Activated effector memory CD4-positive, alpha-beta T cell treated with Interleukin-2 at 50 U/mL for 16 hours (primary cell): ENCODE results near the gene DOCK4.

ENCODE experiments used
- DNase-seq: peaks from one replicate; pipeline ENCODE4 v3.0.0-alpha.2; 2020

The DOCK4 gene

GRCh38 chr7:111998326-111998725 lies 207.9 kb downstream of the DOCK4 start:
- no peak for DNase-seq

GRCh38 chr7:111997546-111997945 lies 208.7 kb downstream of the DOCK4 start:
- no peak for DNase-seq

DNA sequence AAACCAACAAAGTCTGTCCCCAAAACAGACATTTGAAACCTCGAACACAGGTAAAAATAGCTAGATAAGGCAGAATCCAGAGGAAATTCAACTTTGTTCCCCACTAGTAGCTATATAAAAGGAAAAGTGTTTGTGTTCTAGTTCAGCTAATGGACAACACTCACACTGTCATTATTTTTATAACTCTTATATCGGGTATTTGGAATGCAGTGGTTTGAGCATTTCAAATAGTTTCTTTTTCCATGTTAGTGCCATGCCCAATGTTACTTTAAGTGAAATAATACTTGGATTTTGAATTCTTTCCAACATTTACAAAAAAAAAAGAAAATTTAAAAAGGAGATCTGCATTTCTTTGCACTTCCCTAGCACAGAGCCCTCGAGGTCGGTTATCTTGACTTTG lies 213.6 kb downstream of the DOCK4 start:
- DNase-seq, result no peak

GRCh38 chr7:111990643-111991042 lies 215.6 kb downstream of the DOCK4 start:
- DNase-seq, result no peak

DNA sequence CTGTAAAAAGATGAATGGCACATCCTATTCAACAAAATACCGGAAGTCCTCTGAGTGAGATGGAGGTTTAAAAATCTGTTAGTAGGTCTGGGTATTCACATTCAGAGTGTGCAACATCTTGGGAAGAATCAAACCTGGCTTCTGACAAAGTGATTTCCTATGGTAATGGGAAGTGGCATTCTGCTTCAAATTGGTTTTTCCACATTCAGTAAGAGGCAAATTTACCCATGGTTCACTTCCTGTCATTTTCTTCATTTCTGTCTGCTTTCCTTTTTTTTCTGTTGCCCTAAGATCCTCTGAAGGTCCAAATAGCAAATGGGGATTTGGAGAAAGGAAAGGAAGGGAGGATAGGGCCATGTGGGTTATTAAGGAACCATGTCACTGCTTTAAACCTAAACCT lies 218.3 kb downstream of the DOCK4 start:
- DNase-seq, result no peak

DNA sequence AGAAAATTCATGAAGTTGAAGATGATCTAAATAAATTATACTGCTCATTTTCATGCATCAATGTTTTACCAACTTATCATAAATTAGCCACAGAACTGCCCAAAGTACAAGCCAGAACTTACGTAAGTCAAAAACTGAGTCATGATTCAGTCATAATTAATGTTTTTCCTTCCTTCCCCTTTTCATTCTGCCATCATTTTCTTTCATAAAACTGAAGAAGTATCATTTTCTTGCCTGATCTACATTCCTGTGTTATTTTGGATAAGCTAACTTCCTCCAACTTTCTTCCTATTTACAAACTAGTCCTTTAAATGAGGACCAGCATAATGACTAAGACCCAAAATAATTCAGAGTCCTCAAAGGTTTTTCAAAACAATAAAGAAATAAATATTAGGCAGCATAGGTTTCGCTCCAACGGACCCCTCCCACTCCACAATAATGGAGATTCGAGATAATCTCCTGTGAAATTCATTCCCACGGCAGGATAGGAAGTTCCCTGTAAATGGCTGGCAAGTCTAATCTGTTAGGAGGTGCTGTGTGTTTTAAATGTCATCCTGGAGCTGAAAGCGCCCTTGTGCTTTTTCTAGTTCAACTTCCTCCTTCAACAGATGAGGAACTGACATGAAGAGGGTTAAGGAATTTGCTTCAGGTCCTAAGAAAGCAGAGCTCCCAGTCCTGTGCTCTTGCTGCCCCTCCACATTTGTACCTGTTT lies 218.9 kb downstream of the DOCK4 start:
- no peak for DNase-seq

GRCh38 chr7:111986601-111987000 lies 219.6 kb downstream of the DOCK4 start:
- DNase-seq, result no peak

GRCh38 chr7:111985798-111986197 lies 220.4 kb downstream of the DOCK4 start:
- no peak for DNase-seq

DNA sequence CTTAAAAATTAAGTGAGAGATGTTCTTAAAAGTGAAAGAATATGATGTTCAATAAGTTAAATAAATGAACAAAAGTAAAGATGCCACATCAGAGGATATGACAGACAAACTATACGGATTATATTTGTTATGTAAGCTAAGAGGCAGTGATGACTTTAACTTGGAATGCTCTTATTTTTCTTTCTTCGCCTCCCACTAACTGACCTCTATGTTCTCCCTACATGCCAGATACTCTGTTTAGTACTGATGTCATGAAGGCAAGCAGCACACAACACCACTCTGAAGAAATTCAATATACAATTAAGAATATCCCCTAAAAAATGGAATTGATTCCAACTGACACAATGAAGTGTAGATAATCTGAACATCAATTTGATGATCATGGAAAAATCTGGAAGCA lies 223.4 kb downstream of the DOCK4 start:
- DNase-seq, result no peak

DNA sequence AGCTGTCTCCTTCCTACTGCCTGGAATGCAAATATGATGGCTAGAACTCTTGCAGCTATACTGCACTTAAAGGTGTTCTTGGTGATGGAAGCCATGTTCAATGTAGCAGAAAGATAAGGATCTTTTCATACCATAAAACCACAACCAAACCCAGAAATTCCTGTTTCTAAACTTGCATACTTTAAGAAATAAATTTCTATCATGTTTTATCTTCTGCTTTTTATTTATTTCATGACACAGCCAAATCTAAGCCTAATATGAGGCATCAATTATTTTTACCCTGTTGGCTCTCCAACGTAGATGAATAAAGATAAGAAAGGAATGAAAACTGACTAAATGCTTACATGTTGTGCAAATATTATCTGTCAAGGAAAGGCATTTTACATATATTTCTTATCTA lies 224.1 kb downstream of the DOCK4 start:
- DNase-seq, result no peak

DNA sequence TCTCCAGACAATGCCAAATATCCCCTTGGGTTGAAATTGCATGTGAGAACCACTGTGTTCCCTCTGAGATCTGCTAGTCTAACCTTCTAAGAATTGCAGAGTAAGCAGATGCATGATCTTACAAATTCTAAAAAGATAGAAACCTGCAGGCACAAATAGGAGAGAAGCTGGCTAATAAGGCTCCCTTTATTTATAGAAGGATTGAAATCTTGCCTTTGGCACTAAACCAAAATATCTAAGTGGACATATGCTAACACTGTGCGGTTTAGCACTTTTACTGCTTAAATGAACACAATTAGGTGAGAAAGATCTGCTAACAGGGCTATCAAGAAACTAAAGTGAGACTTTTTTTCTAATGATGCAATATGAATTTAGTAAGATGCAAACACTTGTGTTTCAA lies 225.5 kb downstream of the DOCK4 start:
- DNase-seq, result no peak

DNA sequence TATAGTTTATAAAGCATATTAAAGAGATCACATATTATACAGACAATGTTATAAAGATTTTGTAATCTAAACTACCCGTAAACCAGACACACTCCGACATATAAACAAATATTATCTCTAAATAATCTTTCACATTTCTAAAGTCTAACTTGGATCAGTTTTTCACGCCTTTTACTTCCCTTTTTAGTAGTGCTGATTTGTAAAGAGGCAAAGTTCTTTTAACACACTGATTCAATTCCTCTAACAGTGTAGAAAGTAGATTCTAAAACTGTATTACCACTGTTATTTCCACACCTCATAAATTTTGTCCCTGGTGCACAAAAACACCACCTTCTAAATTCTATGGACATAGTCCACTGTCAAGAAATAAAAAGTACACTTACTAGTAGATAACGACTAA lies 230.9 kb downstream of the DOCK4 start:
- DNase-seq, result no peak

DNA sequence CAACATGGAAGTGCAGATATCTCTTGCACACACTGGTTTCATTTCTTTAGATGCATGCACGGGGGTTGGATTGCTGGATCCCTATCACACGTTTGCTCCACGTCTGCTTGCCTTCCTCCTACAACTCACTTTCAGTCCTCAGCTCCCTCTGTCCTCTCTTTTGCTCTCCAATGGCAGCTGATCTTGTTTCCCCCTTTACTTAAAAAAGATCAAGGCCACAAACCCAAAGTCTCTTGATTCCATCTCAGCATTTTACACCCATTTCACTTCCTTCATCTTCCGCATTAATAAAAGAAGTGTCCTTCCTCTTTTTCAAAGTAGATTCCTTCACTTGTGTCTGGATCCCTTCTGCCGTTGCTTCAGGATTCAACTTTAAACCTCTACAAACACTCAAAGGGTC lies 245.2 kb downstream of the DOCK4 start:
- no peak for DNase-seq

GRCh38 chr7:111958896-111959295 lies 247.3 kb downstream of the DOCK4 start:
- DNase-seq, result no peak

DNA sequence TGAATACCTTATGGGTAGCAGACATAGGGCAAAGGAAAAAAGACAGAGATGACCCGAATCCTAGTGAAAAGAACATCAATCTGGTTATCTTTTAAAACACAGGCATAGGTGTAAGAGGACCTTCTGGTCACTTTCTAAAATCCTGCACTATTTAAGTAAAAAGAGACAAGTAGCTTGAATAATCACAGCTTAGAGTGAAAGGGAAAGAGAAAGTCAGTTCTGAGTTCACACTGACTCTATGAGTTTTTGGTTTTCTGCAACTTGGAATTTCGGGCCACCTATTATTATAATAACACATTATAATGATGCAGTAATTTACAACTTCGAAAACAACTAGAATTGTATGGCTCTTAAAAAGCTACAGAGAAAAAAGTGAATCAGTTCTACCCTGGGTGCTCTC lies 247.8 kb downstream of the DOCK4 start:
- no peak for DNase-seq

GRCh38 chr7:111955616-111956015 lies 250.6 kb downstream of the DOCK4 start:
- no peak for DNase-seq

GRCh38 chr7:111954474-111955381 lies 251.5 kb downstream of the DOCK4 start:
- DNase-seq, result no peak

GRCh38 chr7:111954056-111954455 lies 252.1 kb downstream of the DOCK4 start:
- no peak for DNase-seq

DNA sequence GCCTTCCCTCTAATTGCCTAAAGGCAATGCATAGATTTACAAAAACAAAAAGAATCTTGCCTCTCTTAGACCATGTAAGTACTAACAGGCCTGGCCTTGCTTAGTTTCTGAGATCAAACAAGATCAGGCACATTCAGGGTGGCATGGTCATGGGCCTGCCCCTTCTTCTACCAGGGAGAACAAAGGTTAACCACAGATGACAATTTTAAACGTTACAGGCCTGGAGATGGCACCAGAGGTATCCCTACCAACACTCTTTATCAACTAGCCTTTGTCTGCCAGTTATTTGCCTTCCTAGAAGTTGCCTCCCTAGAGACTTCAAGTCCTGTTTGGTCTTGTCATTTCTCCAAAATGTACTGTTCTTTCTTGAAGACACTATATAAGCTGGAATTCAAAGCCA lies 252.6 kb downstream of the DOCK4 start:
- no peak for DNase-seq

DNA sequence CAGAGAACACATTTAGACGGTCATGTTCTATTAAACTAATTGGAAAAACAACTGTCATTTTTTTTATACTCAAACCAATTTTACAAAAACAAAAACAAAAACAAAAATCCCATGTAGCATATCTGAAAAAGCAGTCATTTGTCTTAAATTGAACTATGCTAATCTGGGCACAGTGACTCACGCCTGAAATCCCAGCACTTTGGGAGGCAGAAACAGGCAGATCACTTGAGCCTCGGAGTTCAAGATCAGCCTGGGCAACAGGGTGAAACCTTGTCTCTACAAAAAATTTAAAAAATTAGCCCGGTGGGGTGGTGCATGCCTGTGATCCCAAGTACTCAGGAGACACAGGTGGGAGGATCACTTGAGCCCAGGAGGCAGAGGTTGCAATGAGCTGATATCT lies 253.4 kb downstream of the DOCK4 start:
- no peak for DNase-seq

DNA sequence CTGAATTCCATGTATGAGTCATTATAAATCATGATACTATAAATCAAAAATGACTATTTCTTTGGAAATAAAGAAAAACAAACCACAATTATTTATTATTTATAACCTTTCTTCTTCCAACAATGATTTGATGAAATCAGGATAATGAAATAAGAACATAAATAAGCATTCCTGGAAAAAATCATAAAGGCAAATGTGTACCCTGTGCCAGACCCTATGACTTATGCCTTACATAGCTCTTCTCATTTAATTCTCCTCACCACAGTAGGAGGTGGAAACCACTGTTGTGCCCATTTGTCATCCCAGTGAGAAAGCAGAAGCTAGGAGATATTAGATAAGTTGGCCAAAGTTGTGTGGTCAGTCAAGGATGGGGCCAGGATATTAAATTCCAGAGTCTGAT lies 255.1 kb downstream of the DOCK4 start:
- no peak for DNase-seq

DNA sequence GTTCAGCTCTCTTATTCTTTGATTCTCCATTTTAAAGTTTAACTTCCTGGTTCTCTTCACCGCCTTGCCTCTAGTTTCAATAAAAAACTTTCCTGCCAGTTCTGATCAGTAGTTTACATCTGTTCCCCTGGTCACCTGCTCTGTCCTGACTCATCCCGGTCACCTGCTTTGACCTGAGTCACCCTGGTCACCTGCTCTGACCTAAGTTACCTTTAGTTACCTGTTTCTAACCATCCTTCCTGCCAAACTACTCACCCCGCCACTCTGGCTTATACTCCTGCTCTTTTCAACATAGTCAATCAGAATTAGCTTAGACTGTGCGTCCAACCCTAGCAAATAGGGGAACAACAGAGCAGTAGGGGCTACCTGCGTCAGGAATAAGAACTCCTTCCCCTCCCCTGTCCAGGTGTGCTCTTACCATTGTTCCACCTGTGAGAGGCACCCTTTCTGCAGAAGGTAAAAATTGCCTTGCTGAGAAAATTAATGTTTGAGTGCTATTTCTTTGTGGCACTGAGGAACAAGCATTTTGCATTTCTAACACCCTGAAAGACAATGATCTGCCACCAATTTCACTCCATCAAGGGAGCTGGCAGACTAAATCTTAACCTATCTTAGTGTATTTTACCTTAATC lies 263.6 kb downstream of the DOCK4 start:
- no peak for DNase-seq

- DNase-seq, result no peak
Measured at GRCh38 chr7:111937163-111937562, 269.0 kb downstream of the DOCK4 start.

- no peak for DNase-seq
Measured at GRCh38 chr7:111933609-111934008, 272.6 kb downstream of the DOCK4 start.
